Measurements from ENCODE around the gene RAB5A.

DNA sequence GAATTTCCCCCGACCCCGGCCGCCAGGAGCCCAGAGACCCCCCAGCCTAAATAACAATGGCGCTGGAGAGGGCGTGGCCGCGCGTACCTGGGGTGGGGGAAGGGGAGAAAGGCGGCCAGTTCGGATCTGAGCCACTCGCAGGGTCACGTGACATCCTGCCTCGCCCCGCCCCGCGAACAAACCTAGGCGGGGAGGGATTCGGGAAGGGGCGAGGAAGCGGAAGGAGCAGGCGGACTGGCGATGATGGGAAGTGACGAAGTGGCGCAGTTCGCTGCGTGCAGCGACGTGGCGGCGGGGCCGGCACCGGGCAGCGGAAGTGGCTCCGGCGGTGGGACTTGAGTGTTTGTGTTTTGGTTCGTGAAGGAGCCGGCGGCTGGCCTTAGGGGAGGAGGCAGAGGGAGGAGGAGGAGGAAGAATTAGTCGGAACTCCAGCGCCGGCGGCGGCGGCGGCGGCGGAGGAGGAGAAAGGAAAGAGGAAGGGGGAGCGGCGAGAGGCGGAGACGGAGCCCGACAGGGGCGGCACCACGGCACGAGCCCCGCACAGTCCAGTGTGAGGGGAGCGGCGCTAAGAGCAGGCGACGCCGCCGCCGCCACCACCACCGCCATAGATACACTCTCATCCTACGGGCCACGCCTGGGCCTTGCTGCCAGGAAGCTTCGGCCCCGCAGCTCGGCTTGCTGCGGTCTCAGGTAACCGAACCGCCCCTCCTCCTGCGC is at the start of gene RAB5A:
- TF ChIP-seq CTCF (IDR thresholded peaks at IDR 0.05) (peak in 1 of 3 donors; percentile 13), POLR2AphosphoS5 (IDR thresholded peaks at IDR 0.05) (peak; percentile 97 to 99 (median 97))
